NT2/D1 (cell line): ENCODE measurements around the gene BEND4.

Experiments used
- DNase-seq: peaks from one replicate; pipeline ENCODE4 v3.0.0-alpha.2; 2011; ENCODE audit warnings: low read depth, low spot score
- H3K27me3 ChIP-seq: 2 replicates; pipeline ENCODE4 v1.6.0; 2011; ENCODE audit warnings: mild to moderate bottlenecking; ENCODE audit not compliant: insufficient read length, insufficient read depth
- H3K36me3 ChIP-seq: 2 replicates; pipeline ENCODE4 v1.6.1; 2011; ENCODE audit warnings: mild to moderate bottlenecking, low read length, mixed read lengths; ENCODE audit not compliant: insufficient read depth, insufficient read length
- H3K4me1 ChIP-seq: 2 replicates; pipeline ENCODE4 v1.5.1; 2011; ENCODE audit not compliant: insufficient read depth, insufficient read length
- H3K4me3 ChIP-seq: 2 replicates; pipeline ENCODE4 v1.5.1; 2011; ENCODE audit warnings: low read depth; ENCODE audit not compliant: insufficient read length
- H3K9ac ChIP-seq: 2 replicates; pipeline ENCODE4 v1.6.0; 2011; ENCODE audit warnings: low read depth; ENCODE audit not compliant: insufficient read length
- H3K9me3 ChIP-seq: 2 replicates; pipeline ENCODE4 v1.5.1; 2011; ENCODE audit warnings: mild to moderate bottlenecking, low read length; ENCODE audit not compliant: insufficient read depth
- SUZ12 ChIP-seq: IDR thresholded peaks from 2 replicates; pipeline ENCODE4 v1.6.1; 2011; ENCODE audit not compliant: insufficient read length, insufficient read depth; ENCODE audit errors: extremely low read depth
- YY1 ChIP-seq: IDR thresholded peaks from 2 replicates; pipeline ENCODE4 v1.6.1; 2011; ENCODE audit not compliant: insufficient read length, insufficient read depth
- ZNF274 ChIP-seq: IDR thresholded peaks from 2 replicates; pipeline ENCODE4 v1.6.1; 2011; ENCODE audit warnings: mild to moderate bottlenecking, low read depth, low read length

BEND4 gene

DNA sequence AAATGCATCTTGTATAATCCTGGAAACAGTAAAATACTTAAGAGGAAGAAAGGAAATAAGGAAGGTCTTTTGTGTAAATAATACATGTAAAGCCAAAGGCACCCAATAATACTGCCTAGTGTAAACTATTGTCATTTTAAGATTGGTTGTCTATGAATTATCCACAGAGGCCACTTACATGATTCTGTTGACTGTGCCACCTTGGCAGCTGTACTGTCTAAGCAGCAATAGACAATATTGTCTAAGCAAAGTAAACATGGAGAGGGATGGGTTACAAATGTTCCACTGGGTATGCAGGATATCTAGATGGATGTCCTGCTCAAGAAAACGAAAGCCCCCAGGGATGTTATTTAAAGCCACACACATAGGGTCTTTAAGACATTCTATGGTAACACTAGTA lies 19.4 kb downstream of the BEND4 start:
- H3K4me1 ChIP-seq: peaks cover 3% of the 10 kb centered on the region
- no peak for TF ChIP-seq ZNF274
- no peak for TF ChIP-seq SUZ12
- TF ChIP-seq YY1: no peak
- peaks cover 4% of the 10 kb centered on the region; the same call in 1 of the 2 replicates for H3K9me3 ChIP-seq
- H3K9ac ChIP-seq: no peak overlapping the region
- H3K4me3 ChIP-seq: no peak overlapping the region
- no peaks in the 10 kb centered on the region for H3K27me3 ChIP-seq
- H3K36me3 ChIP-seq: no peaks in the 10 kb centered on the region
- DNase-seq: no peak

DNA sequence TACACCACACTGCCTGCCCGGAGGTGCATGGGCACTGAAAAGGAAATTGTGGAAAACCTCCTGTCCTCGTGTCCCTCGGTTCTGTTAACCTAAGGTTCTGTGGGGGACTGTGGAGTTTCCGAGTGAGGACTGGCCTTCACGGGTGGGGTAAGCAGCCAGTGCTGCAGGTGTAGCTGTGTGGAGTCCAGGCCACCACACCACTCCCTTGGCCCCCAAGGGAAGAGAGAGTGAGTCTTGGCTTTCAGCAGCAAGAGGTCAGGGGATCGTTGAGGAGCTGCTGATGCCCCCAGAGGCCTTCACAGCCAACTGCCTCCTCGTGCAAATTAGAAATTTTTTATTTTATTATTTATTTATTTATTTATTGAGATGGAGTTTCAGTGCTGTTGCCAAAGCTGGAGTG lies 20.4 kb downstream of the BEND4 start:
- no peak for DNase-seq
- Histone ChIP-seq H3K9ac (no peak overlapping the region), H3K36me3 (no peaks in the 10 kb centered on the region), H3K9me3 (no peaks in the 10 kb centered on the region), H3K4me3 (no peak overlapping the region), H3K27me3 (no peaks in the 10 kb centered on the region), H3K4me1 (peaks cover 3% of the 10 kb centered on the region)
- no peak for TF ChIP-seq SUZ12
- no peak for TF ChIP-seq YY1
- no peak for TF ChIP-seq ZNF274

DNA sequence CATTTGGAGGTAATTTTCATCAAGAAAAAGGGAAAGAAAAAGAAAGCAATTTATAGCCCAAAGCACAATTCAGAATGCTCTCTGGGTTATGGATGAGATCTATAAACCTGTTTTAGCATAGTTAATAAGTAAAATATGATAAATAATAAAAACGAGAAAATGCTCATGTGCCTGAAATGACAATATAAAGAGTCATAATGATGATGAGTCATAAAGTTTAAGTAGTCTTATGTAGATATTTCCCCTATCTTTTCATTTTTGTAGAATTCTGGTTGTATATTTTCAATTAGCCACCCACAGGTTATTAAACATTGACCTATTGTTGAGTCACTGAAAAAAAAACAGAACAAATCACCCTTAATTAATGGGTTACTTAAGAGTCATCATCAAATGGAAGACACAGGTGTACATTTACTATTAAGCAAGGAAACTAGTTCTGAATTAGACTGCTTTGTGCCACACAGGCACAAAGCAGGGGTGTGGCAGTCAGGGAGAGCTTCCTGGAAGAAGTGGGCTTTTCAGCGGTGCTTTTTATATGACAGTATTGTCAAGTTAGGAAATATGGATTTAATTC lies 29.3 kb downstream of the BEND4 start:
- Histone ChIP-seq H3K27me3 (no peaks in the 10 kb centered on the region), H3K9me3 (no peaks in the 10 kb centered on the region), H3K9ac (no peak overlapping the region), H3K4me3 (no peak overlapping the region), H3K4me1 (no peaks in the 10 kb centered on the region), H3K36me3 (peaks cover 20% of the 10 kb centered on the region)
- TF ChIP-seq YY1 (no peak), ZNF274 (no peak), SUZ12 (no peak)
- DNase-seq: no peak

DNA sequence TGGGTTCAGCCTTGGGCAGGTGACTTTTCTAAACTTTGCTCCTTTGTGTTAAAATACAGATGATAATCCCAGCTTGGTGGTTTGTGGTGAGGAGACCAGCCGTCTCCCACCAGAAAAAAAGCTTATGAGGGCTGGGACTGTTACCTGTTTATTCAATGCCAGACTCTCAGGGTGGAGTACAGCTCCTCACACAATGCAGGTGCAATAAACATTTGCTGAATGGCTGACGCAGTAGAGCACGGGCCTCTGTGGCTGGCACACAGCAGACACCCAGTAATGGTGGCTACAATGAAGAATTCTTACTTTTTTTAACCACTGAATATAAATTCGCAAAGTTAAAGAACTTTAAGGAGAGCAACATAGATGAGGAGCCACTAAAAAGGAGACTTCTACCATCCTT lies 30.2 kb downstream of the BEND4 start:
- H3K27me3 ChIP-seq: no peaks in the 10 kb centered on the region
- H3K9me3 ChIP-seq: no peaks in the 10 kb centered on the region
- H3K4me1 ChIP-seq: no peaks in the 10 kb centered on the region
- peaks cover 23% of the 10 kb centered on the region for H3K36me3 ChIP-seq
- no peak for TF ChIP-seq ZNF274
- no peak for TF ChIP-seq SUZ12
- no peak for TF ChIP-seq YY1
- no peak for DNase-seq
- no peak overlapping the region for H3K4me3 ChIP-seq
- H3K9ac ChIP-seq: no peak overlapping the region

DNA sequence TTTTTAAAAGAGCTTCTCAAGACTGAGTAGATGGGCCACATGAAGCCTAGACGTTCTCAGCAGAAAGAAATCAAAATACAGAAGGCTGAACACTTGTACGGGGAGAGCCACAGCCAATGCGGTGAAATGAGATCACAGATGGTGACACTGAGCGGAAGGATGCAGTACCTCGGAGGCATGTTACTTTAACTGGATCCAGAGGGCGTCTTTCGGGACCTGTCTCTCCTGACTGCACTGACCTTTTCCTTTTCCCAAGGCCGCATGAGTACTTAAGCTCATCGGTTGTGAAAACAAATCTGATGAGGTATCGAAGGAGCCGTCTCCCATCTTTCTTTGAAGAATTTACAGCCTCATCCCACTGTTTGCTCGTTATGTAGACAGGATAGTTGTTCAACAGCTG lies 32.6 kb downstream of the BEND4 start:
- Histone ChIP-seq H3K36me3 (peaks cover 22% of the 10 kb centered on the region), H3K4me3 (no peak overlapping the region), H3K27me3 (no peaks in the 10 kb centered on the region), H3K9me3 (no peaks in the 10 kb centered on the region), H3K4me1 (no peaks in the 10 kb centered on the region), H3K9ac (no peak overlapping the region)
- DNase-seq: no peak
- no peak for TF ChIP-seq ZNF274
- no peak for TF ChIP-seq YY1
- no peak for TF ChIP-seq SUZ12

DNA sequence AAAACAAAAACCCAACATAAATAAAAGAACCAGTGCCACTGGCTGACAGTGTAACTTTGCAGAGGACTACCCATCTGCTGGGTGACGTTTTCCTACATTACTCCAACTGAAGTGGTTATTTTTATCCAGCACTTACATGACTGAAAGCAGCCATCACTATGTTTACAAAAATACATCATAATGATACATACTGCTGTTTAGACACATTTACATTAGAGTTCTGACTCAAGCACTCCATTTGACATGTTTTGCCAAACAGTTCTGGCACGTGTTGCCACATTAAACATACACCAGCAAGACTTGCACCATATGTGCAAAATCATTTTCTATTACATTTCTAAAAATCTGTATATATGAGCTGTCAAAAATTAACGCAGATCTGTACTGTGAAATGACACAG lies 39.6 kb downstream of the BEND4 start:
- Histone ChIP-seq H3K9me3 (no peaks in the 10 kb centered on the region), H3K27me3 (no peaks in the 10 kb centered on the region), H3K9ac (no peak overlapping the region), H3K4me3 (no peak overlapping the region), H3K4me1 (no peaks in the 10 kb centered on the region), H3K36me3 (peaks cover 13% of the 10 kb centered on the region)
- no peak for DNase-seq
- TF ChIP-seq SUZ12 (no peak), YY1 (no peak), ZNF274 (no peak)

DNA sequence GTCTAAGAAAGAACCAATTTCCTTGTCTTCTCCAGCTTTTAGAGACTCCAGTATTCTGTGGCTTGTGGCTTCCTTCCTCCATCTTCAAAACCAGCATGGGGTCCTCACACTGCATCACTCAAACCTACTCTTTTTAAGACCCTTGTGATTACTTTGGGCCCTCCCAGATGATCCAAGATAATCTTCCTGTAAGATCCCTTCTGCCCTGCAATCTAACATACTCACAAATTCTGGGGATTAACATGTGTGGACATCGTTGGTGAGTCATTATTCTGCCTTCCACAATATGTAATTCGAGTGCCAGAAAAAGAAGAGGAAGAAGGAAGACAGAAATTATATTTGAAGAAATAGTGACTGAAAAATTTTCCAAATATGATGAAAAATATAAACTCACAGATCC lies 47.9 kb downstream of the BEND4 start:
- Histone ChIP-seq H3K36me3 (no peaks in the 10 kb centered on the region), H3K9me3 (no peaks in the 10 kb centered on the region), H3K4me1 (no peaks in the 10 kb centered on the region), H3K4me3 (no peak overlapping the region), H3K9ac (no peak overlapping the region), H3K27me3 (no peaks in the 10 kb centered on the region)
- TF ChIP-seq SUZ12 (no peak), YY1 (no peak), ZNF274 (no peak)
- no peak for DNase-seq

DNA sequence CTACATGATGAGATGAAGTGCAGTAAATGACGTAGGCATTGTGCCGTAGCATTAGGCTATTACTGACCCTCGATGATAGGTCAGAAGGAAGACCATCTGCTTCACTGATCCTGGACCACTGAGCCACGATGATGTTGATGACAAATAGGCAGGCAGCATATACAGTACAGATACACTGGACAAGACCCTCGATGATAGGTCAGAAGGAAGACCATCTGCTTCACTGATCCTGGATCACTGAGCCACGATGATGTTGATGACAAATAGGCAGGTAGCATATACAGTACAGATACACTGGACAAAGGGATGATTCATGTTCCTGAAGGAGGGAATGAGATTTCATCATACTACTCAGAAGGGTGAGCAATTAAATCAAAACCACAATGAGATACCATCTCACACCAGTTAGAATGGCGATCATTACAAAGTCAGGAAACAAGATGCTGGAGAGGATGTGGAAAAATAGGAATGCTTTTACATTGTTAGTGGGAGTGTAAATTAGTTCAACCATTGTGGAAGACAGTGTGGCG lies 50.9 kb downstream of the BEND4 start:
- Histone ChIP-seq H3K4me3 (no peak overlapping the region), H3K4me1 (no peaks in the 10 kb centered on the region), H3K9ac (no peak overlapping the region), H3K9me3 (no peaks in the 10 kb centered on the region), H3K27me3 (no peaks in the 10 kb centered on the region), H3K36me3 (no peaks in the 10 kb centered on the region)
- TF ChIP-seq YY1 (no peak), ZNF274 (no peak), SUZ12 (no peak)
- DNase-seq: no peak
